Spleen (tissue), 7 donors: ENCODE data around the gene RNPEPL1.

Source experiments
- CTCF ChIP-seq, 11 experiments: fragments of 200-600 bp in 7 of 11; fragments of 450-650 bp in 4 of 11; sonication (generic) in 4 of 11; IDR thresholded peaks in 8 of 11; conservative IDR thresholded peaks in 3 of 11; 1 replicate in 7 of 11; 2 replicates in 4 of 11; pipeline versions ENCODE4 v1.4.0 to v1.8.0; 2016 to 2021; ENCODE audit warnings: antibody characterized with exemption in 11 of 11, inconsistent platforms in 4 of 11, mild to moderate bottlenecking in 1 of 11
- POLR2A ChIP-seq, 3 donors: fragments of 450-650 bp; IDR thresholded peaks; one replicate each; pipeline ENCODE4 v1.5.1; 2017; ENCODE audit warnings: antibody characterized with exemption in 3 of 3, mild to moderate bottlenecking in 1 of 3
- POLR2AphosphoS5 ChIP-seq, 3 donors: sonication (generic); formaldehyde crosslinking; IDR thresholded peaks; one replicate each; pipeline ENCODE4 v1.5.1; 2017; ENCODE audit warnings: antibody characterized with exemption in 3 of 3
- donor health status: DM: no; HTN: no; CAD: no; lungs with moderate emphysema.
- donor health status: DM: no; HTN: no; CAD: no.
- donor health status: DM: no; HTN: no; CAD: no.

DNA sequence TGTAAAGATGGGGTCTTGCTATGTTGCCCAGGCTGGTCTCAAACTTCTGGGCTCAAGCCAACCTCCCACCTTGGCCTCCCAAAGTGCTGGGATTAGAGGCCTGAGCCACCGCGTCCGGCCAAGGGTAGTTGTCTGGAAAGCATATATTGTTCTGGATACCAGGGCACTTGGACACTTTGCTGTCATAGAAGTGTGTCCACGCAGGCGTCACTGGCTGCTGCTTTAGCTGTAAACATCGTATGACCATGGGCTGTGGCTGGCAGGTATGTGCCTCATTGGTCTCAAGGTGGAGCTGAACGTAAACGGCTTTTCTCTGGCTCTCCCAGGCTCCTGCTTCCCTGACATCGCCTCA, 53.8 kb downstream of the RNPEPL1 start:
- TF ChIP-seq POLR2A (IDR thresholded peaks at IDR 0.05) (no peak), CTCF (IDR thresholded peaks at IDR 0.05 in 8 of 11, conservative IDR thresholded peaks at IDR 0.05 in 3 of 11) (no peak), POLR2AphosphoS5 (IDR thresholded peaks at IDR 0.05) (no peak)
